PC-9 (cell line): ENCODE results near the gene HEMK1. TPM values are rescaled to one million over a fixed set of nuclear protein-coding genes. Genes with fewer than 3 reads are reported as not detected.
A peak's percentile ranks its signal among the peaks of the same experiment; 100 is the strongest.

ENCODE experiments used
- BruUV-seq: library from RNA; stranded (reverse); fragments of 400-500 nt; replicated peaks from 2 replicates; lab custom pipeline; 2021; lab: Mats Ljungman, UMichigan
- CTCF ChIA-PET: fragments of 300-600 bp; sonication (Branson Sonifier 250); formaldehyde crosslinking; loops from one replicate; lab custom pipeline; 2022; ENCODE audit warnings: antibody characterized with exemption; lab: Charles Lee
- POLR2A ChIA-PET: fragments of 300-600 bp; sonication (Branson Sonifier 250); formaldehyde crosslinking; loops from one replicate; lab custom pipeline; 2022; ENCODE audit warnings: antibody characterized with exemption; ENCODE audit not compliant: unreplicated experiment; lab: Charles Lee
- DNase-seq, 2 experiments: peaks; one replicate each; pipeline versions ENCODE4 v3.0.0 to v3.0.0-alpha.2; 2015 to 2022; ENCODE audit warnings: mixed read lengths in 1 of 2
- H2AFZ ChIP-seq: fragments of 200-600 bp; sonication (generic); 2 replicates; pipeline ENCODE4 v1.8.1; 2017; ENCODE audit warnings: antibody characterized with exemption
- H3F3A ChIP-seq: fragments of 200-600 bp; sonication (generic); 2 replicates; pipeline ENCODE4 v1.8.1; 2017; ENCODE audit warnings: antibody characterized with exemption, mild to moderate bottlenecking, low read depth; ENCODE audit not compliant: insufficient read depth
- H3K27ac ChIP-seq: fragments of 200-600 bp; sonication (generic); 2 replicates; pipeline ENCODE4 v1.6.1; 2016; ENCODE audit warnings: mixed run types
- H3K27me3 ChIP-seq: fragments of 200-600 bp; sonication (generic); 2 replicates; pipeline ENCODE4 v1.6.1; 2016; ENCODE audit warnings: low read depth, mixed run types; ENCODE audit not compliant: insufficient read depth
- H3K36me3 ChIP-seq: fragments of 200-600 bp; sonication (generic); 2 replicates; pipeline ENCODE4 v1.6.1; 2016; ENCODE audit warnings: low read depth, mixed run types
- H3K4me1 ChIP-seq: fragments of 200-600 bp; sonication (generic); replicated peaks from 2 replicates; pipeline ENCODE4 v1.6.1; 2016; ENCODE audit warnings: mixed run types; ENCODE audit not compliant: insufficient read depth
- H3K4me2 ChIP-seq: fragments of 200-600 bp; sonication (generic); 2 replicates; pipeline ENCODE4 v1.6.1; 2017; ENCODE audit warnings: mixed run types
- H3K4me3 ChIP-seq: fragments of 200-600 bp; sonication (generic); 2 replicates; pipeline ENCODE4 v1.6.1; 2016; ENCODE audit warnings: mixed run types
- H3K79me2 ChIP-seq: fragments of 200-600 bp; sonication (generic); 2 replicates; pipeline ENCODE4 v1.6.1; 2017; ENCODE audit warnings: low read depth, mixed run types
- H3K9me2 ChIP-seq: fragments of 200-600 bp; sonication (generic); 2 replicates; pipeline ENCODE4 v1.8.1; 2017; ENCODE audit warnings: mild to moderate bottlenecking; ENCODE audit not compliant: insufficient read depth
- H3K9me3 ChIP-seq: fragments of 200-600 bp; sonication (generic); 2 replicates; pipeline ENCODE4 v1.8.1; 2016; ENCODE audit warnings: low read depth; ENCODE audit not compliant: insufficient read depth
- H4K20me1 ChIP-seq: fragments of 200-600 bp; sonication (generic); 2 replicates; pipeline ENCODE4 v1.8.1; 2017; ENCODE audit not compliant: insufficient read depth
- CTCF ChIP-seq: fragments of 200-600 bp; sonication (generic); conservative IDR thresholded peaks from 2 replicates; pipeline ENCODE4 v1.6.1; 2017; ENCODE audit warnings: mixed run types, antibody characterized with exemption, mild to moderate bottlenecking, moderate library complexity
- EZH2 ChIP-seq: fragments of 200-600 bp; sonication (generic); IDR thresholded peaks from 2 replicates; pipeline ENCODE4 v1.8.0; 2017; ENCODE audit warnings: antibody characterized with exemption, low read depth
- intact Hi-C: fragments of 100-400 bp; cut with micrococcal nuclease; formaldehyde crosslinking; loops from one replicate; pipeline ENCODE4 v1.10.0; 2022; ENCODE audit not compliant: unreplicated experiment
- total RNA-seq: library from RNA; stranded (reverse); gene quantifications from 2 replicates; pipeline ENCODE4 v1.2.3, GENCODE V29; 2021

HEMK1 gene
- total RNA-seq, 1 experiment from 2014 or later, result 20.6 TPM

- BruUV-seq, result no TSS peak
- peak in 1 of 2 experiments; percentile 21 for DNase-seq
Measured at GRCh38 chr3:50580683-50581458, 11.5 kb downstream of the HEMK1 start.

GRCh38 chr3:50581459-50581842 is 12.1 kb downstream of the HEMK1 start:
- peak in 1 of 2 experiments; percentile 18 for DNase-seq
- Histone ChIP-seq H2AFZ (no peak overlapping the region), H3K27ac (no peak overlapping the region), H3K27me3 (no peaks in the 10 kb centered on the region), H4K20me1 (no peaks in the 10 kb centered on the region), H3K36me3 (no peaks in the 10 kb centered on the region), H3F3A (no peaks in the 10 kb centered on the region), H3K79me2 (no peaks in the 10 kb centered on the region), H3K4me1 (no peaks in the 10 kb centered on the region), H3K9me3 (no peaks in the 10 kb centered on the region), H3K4me3 (no peak overlapping the region), H3K4me2 (no peak overlapping the region), H3K9me2 (no peaks in the 10 kb centered on the region)
- TF ChIP-seq EZH2 (no peak), CTCF (no peak)
- no TSS peak for BruUV-seq
- intact Hi-C loops, result no loop called here
- ChIA-PET POLR2A (no interaction called here), CTCF (no interaction called here)

More at GRCh38 chr3:50580683-50581458, 11.5 kb downstream of the HEMK1 start:
- Histone ChIP-seq H3F3A (no peaks in the 10 kb centered on the region), H3K9me3 (no peaks in the 10 kb centered on the region), H4K20me1 (no peaks in the 10 kb centered on the region), H3K27ac (no peak overlapping the region), H3K36me3 (no peaks in the 10 kb centered on the region), H3K4me3 (no peak overlapping the region), H3K27me3 (no peaks in the 10 kb centered on the region), H2AFZ (no peak overlapping the region), H3K4me1 (no peaks in the 10 kb centered on the region), H3K4me2 (no peak overlapping the region), H3K9me2 (no peaks in the 10 kb centered on the region), H3K79me2 (no peaks in the 10 kb centered on the region)
- intact Hi-C loops, result no loop called here
- no peak for TF ChIP-seq EZH2
- TF ChIP-seq CTCF, result no peak
- POLR2A ChIA-PET, result no interaction called here
- CTCF ChIA-PET, result no interaction called here

- Histone ChIP-seq H3K4me3 (no peak overlapping the region), H3F3A (no peaks in the 10 kb centered on the region), H3K4me1 (no peaks in the 10 kb centered on the region), H3K79me2 (no peaks in the 10 kb centered on the region), H3K4me2 (no peak overlapping the region), H2AFZ (no peak overlapping the region), H4K20me1 (no peaks in the 10 kb centered on the region), H3K9me3 (no peaks in the 10 kb centered on the region), H3K27ac (no peak overlapping the region), H3K27me3 (no peaks in the 10 kb centered on the region), H3K36me3 (no peaks in the 10 kb centered on the region), H3K9me2 (no peaks in the 10 kb centered on the region)
- no peak for DNase-seq
- intact Hi-C loops, result no loop called here
- ChIA-PET POLR2A (no interaction called here), CTCF (no interaction called here)
- TF ChIP-seq CTCF (no peak), EZH2 (no peak)
- no TSS peak for BruUV-seq
Measured at GRCh38 chr3:50582083-50582482, 12.8 kb downstream of the HEMK1 start.
